SH-SY5Y (cell line): ENCODE results near the gene PCSK2.

Source experiments
- GATA2 ChIP-seq: IDR thresholded peaks from 2 replicates; pipeline ENCODE4 v1.6.1; 2011; ENCODE audit warnings: mild to moderate bottlenecking, low read depth, low read length
- GATA3 ChIP-seq: IDR thresholded peaks from 2 replicates; pipeline ENCODE4 v1.6.1; 2011; ENCODE audit warnings: low read depth, mild to moderate bottlenecking, low read length, moderate library complexity

DNA sequence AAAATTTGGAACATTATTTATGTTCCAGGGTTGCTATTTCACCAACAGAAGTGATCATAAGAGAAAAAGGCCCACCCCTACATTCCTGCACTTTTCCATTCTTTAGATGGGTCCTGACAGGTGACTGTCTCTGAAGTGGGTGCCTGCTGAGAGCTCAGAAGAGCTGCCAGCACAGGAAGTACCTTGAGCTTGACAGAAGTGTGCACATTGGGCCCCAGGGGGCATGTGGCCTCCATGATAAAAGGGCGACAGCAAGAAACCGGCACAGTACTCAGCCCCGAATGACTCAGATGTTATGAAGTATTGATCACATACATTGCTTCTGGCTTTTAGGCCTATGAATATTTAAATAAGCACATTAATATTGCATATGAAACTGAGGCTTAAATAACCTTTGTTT lies 150.4 kb downstream of the PCSK2 start:
- TF ChIP-seq GATA2: no peak
- no peak for TF ChIP-seq GATA3
